ENCODE measurements around the gene EID1.

DNA sequence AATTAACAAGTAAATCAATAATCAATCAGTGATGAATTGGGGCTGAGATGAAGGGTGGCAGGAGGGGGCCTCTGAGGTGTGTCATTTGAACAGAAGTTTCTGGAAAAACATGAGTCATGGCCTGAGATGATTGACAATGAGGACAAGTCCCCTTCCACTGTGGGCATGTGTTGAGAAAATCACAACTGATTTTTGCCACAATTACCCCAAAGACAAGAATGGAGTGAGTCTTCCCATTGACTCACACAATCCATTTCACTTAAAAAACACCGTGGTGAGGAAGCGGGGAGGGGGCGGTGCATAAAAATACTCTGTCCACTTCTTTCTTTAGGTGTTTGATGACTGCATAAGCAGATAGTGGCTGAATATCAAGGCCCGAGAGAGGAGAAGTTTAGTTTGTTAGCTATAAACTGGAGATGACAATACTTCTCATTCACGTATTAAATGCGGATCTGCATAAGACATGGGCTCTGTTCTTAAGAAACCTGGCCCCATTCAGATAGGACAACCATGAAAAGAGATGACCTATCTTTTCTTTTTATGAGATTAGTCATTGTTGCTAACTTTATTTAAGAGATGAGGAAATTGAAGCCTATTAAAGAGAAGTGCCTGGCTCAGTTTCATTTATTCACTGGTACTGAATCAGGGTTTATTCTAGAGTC is 51.1 kb downstream of the EID1 start:
- TF ChIP-seq, protein P1, sequence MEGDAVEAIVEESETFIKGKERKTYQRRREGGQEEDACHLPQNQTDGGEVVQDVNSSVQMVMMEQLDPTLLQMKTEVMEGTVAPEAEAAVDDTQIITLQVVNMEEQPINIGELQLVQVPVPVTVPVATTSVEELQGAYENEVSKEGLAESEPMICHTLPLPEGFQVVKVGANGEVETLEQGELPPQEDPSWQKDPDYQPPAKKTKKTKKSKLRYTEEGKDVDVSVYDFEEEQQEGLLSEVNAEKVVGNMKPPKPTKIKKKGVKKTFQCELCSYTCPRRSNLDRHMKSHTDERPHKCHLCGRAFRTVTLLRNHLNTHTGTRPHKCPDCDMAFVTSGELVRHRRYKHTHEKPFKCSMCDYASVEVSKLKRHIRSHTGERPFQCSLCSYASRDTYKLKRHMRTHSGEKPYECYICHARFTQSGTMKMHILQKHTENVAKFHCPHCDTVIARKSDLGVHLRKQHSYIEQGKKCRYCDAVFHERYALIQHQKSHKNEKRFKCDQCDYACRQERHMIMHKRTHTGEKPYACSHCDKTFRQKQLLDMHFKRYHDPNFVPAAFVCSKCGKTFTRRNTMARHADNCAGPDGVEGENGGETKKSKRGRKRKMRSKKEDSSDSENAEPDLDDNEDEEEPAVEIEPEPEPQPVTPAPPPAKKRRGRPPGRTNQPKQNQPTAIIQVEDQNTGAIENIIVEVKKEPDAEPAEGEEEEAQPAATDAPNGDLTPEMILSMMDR (IDR thresholded peaks at IDR 0.05): no peak
- TF ChIP-seq SMC3 (IDR thresholded peaks at IDR 0.05; ENCODE audit: low read depth, low read length): no peak
